Activated naive CD8-positive, alpha-beta T cell treated with anti-CD3 and anti-CD28 coated beads, Interleukin-2, amount 10 ng/mL, durations not matched to agents 7 days and 5 days (primary cell): ENCODE results near the gene LRRC74A. TPM values are rescaled to one million over a fixed set of nuclear protein-coding genes. Genes with fewer than 3 reads are reported as not detected.

Experiments used
- ATAC-seq: fragments of 150-1000 bp; cut with Tn5 transposase; one replicate; pipeline ENCODE4 v1.10.0; 2021; ENCODE audit warnings: low read depth, moderate library complexity
- POLR2A ChIA-PET: fragments of 350-600 bp; sonication (Branson Sonifier 250); formaldehyde crosslinking; loops from one replicate; lab custom pipeline; 2021; ENCODE audit warnings: antibody characterized with exemption; lab: Charles Lee
- DNase-seq: peaks from one replicate; pipeline ENCODE4 v3.0.0; 2021
- H3K27ac Mint-ChIP-seq: one replicate; pipeline ENCODE4 v1.8.0; 2022; ENCODE audit warnings: mild to moderate bottlenecking, mixed read lengths
- H3K27me3 Mint-ChIP-seq: one replicate; pipeline ENCODE4 v1.8.0; 2022; ENCODE audit warnings: mild to moderate bottlenecking, moderate library complexity, mixed read lengths
- H3K36me3 Mint-ChIP-seq: one replicate; pipeline ENCODE4 v1.8.0; 2021; ENCODE audit warnings: mild to moderate bottlenecking, mixed read lengths
- H3K4me1 Mint-ChIP-seq: one replicate; pipeline ENCODE4 v1.8.0; 2021; ENCODE audit warnings: mixed read lengths
- H3K4me3 Mint-ChIP-seq: one replicate; pipeline ENCODE4 v1.8.0; 2022; ENCODE audit warnings: mild to moderate bottlenecking, moderate library complexity, mixed read lengths
- H3K9me3 Mint-ChIP-seq: one replicate; pipeline ENCODE4 v1.8.0; 2021; ENCODE audit warnings: mixed read lengths
- total RNA-seq, 2 experiments: library from RNA; stranded (reverse); gene quantifications; one replicate each; pipeline ENCODE4 v1.2.3, GENCODE V29; 2021

LRRC74A gene
- total RNA-seq, 2 experiments from 2014 or later, result not detected

DNA sequence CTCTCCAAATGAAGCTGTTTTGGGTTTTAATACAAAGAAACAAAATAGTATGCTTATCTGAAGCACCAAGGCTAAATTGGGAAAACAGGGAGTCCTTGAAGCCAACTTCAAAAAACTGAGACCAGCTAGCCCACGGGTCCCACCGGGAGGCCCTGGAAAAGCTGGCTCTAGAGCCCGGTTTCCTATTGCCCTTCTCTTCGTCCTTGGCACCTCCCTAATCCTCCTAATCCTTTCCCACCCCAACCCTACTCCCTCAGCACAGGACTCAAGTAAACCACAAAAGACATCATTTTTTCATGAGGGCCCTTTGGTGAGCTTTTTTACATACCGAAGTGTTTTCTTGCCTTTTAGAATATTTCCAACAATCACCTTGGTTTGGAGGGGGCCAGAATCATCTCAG is 11.3 kb downstream of the LRRC74A start:
- Mint-ChIP-seq H3K36me3 (no peaks in the 10 kb centered on the region), H3K9me3 (no peaks in the 10 kb centered on the region), H3K4me3 (no peak overlapping the region), H3K27me3 (peaks cover 51% of the 10 kb centered on the region), H3K4me1 (no peaks in the 10 kb centered on the region), H3K27ac (no peak overlapping the region)
- no peak for ATAC-seq
- POLR2A ChIA-PET, result interaction anchor here (1.6 kb wide), 1 partner anchor 25 kb away, joined by 4 read pairs; the partner anchor contains the start of gene ANGEL1
- no peak for DNase-seq

DNA sequence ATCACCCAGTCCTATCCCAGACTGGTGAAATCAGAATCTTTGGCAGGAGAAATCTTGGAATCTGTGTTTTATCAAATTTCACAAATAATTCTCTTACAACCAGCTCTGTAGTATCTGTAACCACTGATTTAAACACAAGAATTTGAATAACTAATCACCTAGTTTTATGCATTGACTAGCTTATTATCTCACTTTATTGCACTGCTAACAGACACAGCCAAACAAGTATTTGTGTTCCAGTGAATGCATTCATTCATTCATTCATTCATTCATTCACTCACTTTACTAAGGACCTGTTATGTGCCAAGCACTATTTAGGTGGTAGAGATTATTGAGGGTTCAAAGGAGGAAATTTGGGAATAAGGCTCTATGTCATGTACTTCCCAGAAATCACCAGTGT is 16.2 kb downstream of the LRRC74A start:
- ATAC-seq (no peak), DNase-seq (no peak)
- H3K4me1 Mint-ChIP-seq, result peaks cover 9% of the 10 kb centered on the region
- no peak overlapping the region for H3K4me3 Mint-ChIP-seq
- H3K9me3 Mint-ChIP-seq, result peaks cover 3% of the 10 kb centered on the region
- POLR2A ChIA-PET, result no interaction called here
- H3K27me3 Mint-ChIP-seq, result peaks cover 48% of the 10 kb centered on the region
- H3K36me3 Mint-ChIP-seq, result peaks cover 9% of the 10 kb centered on the region
- no peak overlapping the region for H3K27ac Mint-ChIP-seq

DNA sequence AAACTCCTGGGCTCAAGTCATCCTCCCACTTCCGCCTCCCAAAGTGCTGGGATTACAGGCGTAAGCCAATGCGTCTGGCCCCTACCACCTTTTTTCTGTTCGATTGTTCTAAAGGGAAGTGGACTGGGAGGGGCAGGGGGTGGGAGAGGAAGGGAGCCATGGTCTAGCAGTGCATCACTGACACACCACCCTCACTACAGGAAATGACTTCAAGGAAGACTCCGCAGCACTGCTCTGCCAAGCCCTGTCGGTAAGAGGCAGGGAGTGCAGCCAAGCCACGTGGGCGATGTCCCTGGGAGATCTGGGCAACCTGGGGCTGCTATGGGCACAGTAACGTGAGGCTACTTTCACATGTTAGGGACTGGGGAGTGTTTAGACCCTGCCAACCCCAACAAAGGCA is 18.0 kb downstream of the LRRC74A start:
- Mint-ChIP-seq H3K9me3 (peaks cover 3% of the 10 kb centered on the region), H3K36me3 (peaks cover 9% of the 10 kb centered on the region), H3K27ac (peak overlapping the region; percentile 86), H3K4me1 (peaks cover 9% of the 10 kb centered on the region), H3K27me3 (peaks cover 34% of the 10 kb centered on the region), H3K4me3 (peak overlapping the region; percentile 46)
- ATAC-seq, result peak; percentile 100
- peak; percentile 59 for DNase-seq
- POLR2A ChIA-PET, result no interaction called here

- no peak overlapping the region for H3K27ac Mint-ChIP-seq
- DNase-seq, result no peak
- peaks cover 9% of the 10 kb centered on the region for H3K36me3 Mint-ChIP-seq
- H3K4me1 Mint-ChIP-seq, result peaks cover 9% of the 10 kb centered on the region
- peaks cover 3% of the 10 kb centered on the region for H3K9me3 Mint-ChIP-seq
- H3K27me3 Mint-ChIP-seq, result peaks cover 17% of the 10 kb centered on the region
- POLR2A ChIA-PET, result interaction anchor here (1.9 kb wide), 1 partner anchor 34 kb away, joined by 7 read pairs; the partner anchor contains the start of gene ANGEL1
- H3K4me3 Mint-ChIP-seq, result no peak overlapping the region
- ATAC-seq, result no peak
Observed at GRCh38 chr14:76846331-76847047, 20.3 kb downstream of the LRRC74A start.

GRCh38 chr14:76848879-76849278 is 22.7 kb downstream of the LRRC74A start:
- Mint-ChIP-seq H3K36me3 (peaks cover 9% of the 10 kb centered on the region), H3K27me3 (peaks cover 8% of the 10 kb centered on the region), H3K4me3 (no peak overlapping the region), H3K9me3 (peaks cover 3% of the 10 kb centered on the region), H3K4me1 (peaks cover 9% of the 10 kb centered on the region), H3K27ac (no peak overlapping the region)
- no peak for DNase-seq
- POLR2A ChIA-PET, result no interaction called here
- no peak for ATAC-seq

- DNase-seq (no peak), ATAC-seq (no peak)
- POLR2A ChIA-PET, result no interaction called here
- Mint-ChIP-seq H3K9me3 (no peaks in the 10 kb centered on the region), H3K4me3 (no peak overlapping the region), H3K27me3 (peaks cover 24% of the 10 kb centered on the region), H3K36me3 (no peaks in the 10 kb centered on the region), H3K4me1 (no peaks in the 10 kb centered on the region), H3K27ac (no peak overlapping the region)
Observed at GRCh38 chr14:76855066-76855465, 28.9 kb downstream of the LRRC74A start.

DNA sequence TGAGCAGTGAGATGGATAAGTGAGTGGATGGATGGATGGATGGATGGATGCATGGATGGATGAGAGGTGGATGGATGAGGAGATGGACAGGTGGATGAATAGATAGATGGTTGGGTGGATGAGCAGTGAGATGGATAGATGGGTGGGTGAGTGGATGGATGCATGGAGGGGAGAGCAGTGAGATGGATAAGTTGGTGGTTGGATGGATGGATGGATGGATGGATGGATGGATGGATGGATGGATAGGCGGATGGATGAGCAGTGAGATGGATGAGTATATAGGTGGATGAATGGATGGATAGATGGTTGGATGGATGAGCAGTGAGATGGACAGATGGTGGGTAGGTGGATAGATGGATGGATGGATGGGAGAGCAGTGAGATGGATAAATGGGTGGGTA is 30.6 kb downstream of the LRRC74A start:
- POLR2A ChIA-PET, result no interaction called here
- H3K9me3 Mint-ChIP-seq, result no peaks in the 10 kb centered on the region

DNA sequence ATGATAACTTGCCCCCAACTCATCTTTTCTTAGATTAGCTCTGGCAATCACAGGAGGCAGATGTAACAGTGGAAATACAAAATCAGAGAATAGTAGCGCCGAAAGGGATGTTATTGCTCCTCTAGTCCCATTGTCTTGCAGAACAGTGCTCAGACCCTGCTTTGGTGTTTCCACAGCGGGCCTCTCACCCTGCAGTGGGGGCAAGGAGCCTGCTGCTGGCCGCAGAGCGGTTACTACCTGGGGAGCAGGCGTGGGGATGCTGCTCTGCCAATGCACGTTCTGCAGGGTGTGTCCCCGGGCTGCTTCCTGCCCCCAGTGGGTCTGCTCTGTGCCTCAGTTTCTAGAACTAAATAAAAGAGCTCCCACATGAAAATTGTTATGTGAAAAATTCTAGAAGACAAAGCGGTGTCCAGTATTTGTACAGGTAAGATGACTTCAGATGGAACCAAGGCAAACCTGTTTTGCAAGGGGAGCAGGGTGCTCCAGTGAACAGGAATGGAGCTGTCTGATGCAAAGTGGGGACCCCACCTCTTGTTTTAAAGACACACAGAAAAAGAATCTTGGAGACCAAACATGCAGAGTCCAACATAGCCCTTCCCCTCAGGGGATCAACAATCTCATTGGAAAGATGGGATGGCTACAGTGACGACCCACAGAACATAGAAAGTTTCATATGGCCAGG is 35.5 kb downstream of the LRRC74A start:
- DNase-seq, result no peak
- Mint-ChIP-seq H3K9me3 (no peaks in the 10 kb centered on the region), H3K36me3 (no peaks in the 10 kb centered on the region), H3K27me3 (peaks cover 33% of the 10 kb centered on the region), H3K4me3 (no peak overlapping the region), H3K27ac (no peak overlapping the region), H3K4me1 (peaks cover 11% of the 10 kb centered on the region)
- ATAC-seq, result no peak
- POLR2A ChIA-PET, result no interaction called here

More for the DNA sequence above, 30.6 kb downstream of the LRRC74A start:
- no peaks in the 10 kb centered on the region for H3K36me3 Mint-ChIP-seq
- peaks cover 33% of the 10 kb centered on the region for H3K27me3 Mint-ChIP-seq
- no peak overlapping the region for H3K4me3 Mint-ChIP-seq
- ATAC-seq (no peak), DNase-seq (no peak)
- H3K4me1 Mint-ChIP-seq, result no peaks in the 10 kb centered on the region
- no peak overlapping the region for H3K27ac Mint-ChIP-seq

- Mint-ChIP-seq H3K4me1 (peaks cover 15% of the 10 kb centered on the region), H3K4me3 (no peak overlapping the region), H3K36me3 (no peaks in the 10 kb centered on the region), H3K27me3 (peaks cover 26% of the 10 kb centered on the region), H3K9me3 (no peaks in the 10 kb centered on the region), H3K27ac (no peak overlapping the region)
- ATAC-seq (no peak), DNase-seq (no peak)
- POLR2A ChIA-PET, result no interaction called here
Observed at GRCh38 chr14:76862546-76863282, 36.5 kb downstream of the LRRC74A start.

- H3K27ac Mint-ChIP-seq, result no peak overlapping the region
- no peak overlapping the region for H3K4me3 Mint-ChIP-seq
- H3K4me1 Mint-ChIP-seq, result peaks cover 18% of the 10 kb centered on the region
- H3K27me3 Mint-ChIP-seq, result peaks cover 26% of the 10 kb centered on the region
- ATAC-seq (no peak), DNase-seq (no peak)
- POLR2A ChIA-PET, result interaction anchor here (0.9 kb wide), 1 partner anchor 9 kb away, joined by 3 read pairs; no protein-coding TSS in a partner anchor
- no peaks in the 10 kb centered on the region for H3K36me3 Mint-ChIP-seq
- no peaks in the 10 kb centered on the region for H3K9me3 Mint-ChIP-seq
Observed at GRCh38 chr14:76863724-76864407, 37.7 kb downstream of the LRRC74A start.

- Mint-ChIP-seq H3K27ac (no peak overlapping the region), H3K27me3 (peaks cover 14% of the 10 kb centered on the region), H3K4me1 (peaks cover 18% of the 10 kb centered on the region), H3K36me3 (no peaks in the 10 kb centered on the region), H3K4me3 (no peak overlapping the region), H3K9me3 (no peaks in the 10 kb centered on the region)
- POLR2A ChIA-PET, result no interaction called here
- ATAC-seq (no peak), DNase-seq (no peak)
Observed at GRCh38 chr14:76866456-76866855, 40.2 kb downstream of the LRRC74A start.

GRCh38 chr14:76867516-76868453 is 41.6 kb downstream of the LRRC74A start:
- peaks cover 18% of the 10 kb centered on the region for H3K4me1 Mint-ChIP-seq
- no peaks in the 10 kb centered on the region for H3K36me3 Mint-ChIP-seq
- peaks cover 6% of the 10 kb centered on the region for H3K27me3 Mint-ChIP-seq

More at GRCh38 chr14:76867516-76868453, 41.6 kb downstream of the LRRC74A start:
- POLR2A ChIA-PET, result no interaction called here
- peak; percentile 81 for ATAC-seq
- Mint-ChIP-seq H3K9me3 (no peaks in the 10 kb centered on the region), H3K27ac (peak overlapping the region; percentile 53), H3K4me3 (peak overlapping the region; percentile 28)
- peak; percentile 50 for DNase-seq
